GM21576 (cell line): ENCODE data around the gene YDJC.
"Not testable (repeated sequence)": the region's sequence is repeated elsewhere in the genome, so short reads cannot be mapped to it uniquely, and the experiment has no call there.

Experiments used
- ATAC-seq: cut with Tn5 transposase; IDR thresholded peaks from one replicate; pipeline ENCODE4 v1.9.1; 2021; ENCODE audit warnings: mild to moderate bottlenecking, moderate library complexity; ENCODE audit not compliant: unreplicated experiment

YDJC gene

GRCh38 chr22:21629255-21630149, at the start of gene YDJC:
YDJC (minus strand) TSS chr22:21630022; CDS start chr22:21630014, 8 bp downstream.
- peak; percentile 70 for ATAC-seq

GRCh38 chr22:21679383-21679782, 49.6 kb upstream of the YDJC start:
- ATAC-seq = no peak

GRCh38 chr22:21678842-21679241, 49.0 kb upstream of the YDJC start:
- not testable (repeated sequence) for ATAC-seq

GRCh38 chr22:21677606-21678443, 48.0 kb upstream of the YDJC start:
- ATAC-seq = no peak

- ATAC-seq = no peak
Observed at GRCh38 chr22:21674638-21675245, 44.9 kb upstream of the YDJC start.

GRCh38 chr22:21673534-21674321, 43.9 kb upstream of the YDJC start:
- no peak for ATAC-seq

- ATAC-seq = no peak
Observed at GRCh38 chr22:21672107-21672629, 42.3 kb upstream of the YDJC start.

GRCh38 chr22:21669026-21669425, 39.2 kb upstream of the YDJC start:
- no peak for ATAC-seq

GRCh38 chr22:21666786-21667185, 37.0 kb upstream of the YDJC start:
- ATAC-seq = no peak

- no peak for ATAC-seq
Observed at GRCh38 chr22:21665047-21665851, 35.4 kb upstream of the YDJC start.

GRCh38 chr22:21663738-21664137, 33.9 kb upstream of the YDJC start:
- ATAC-seq = no peak

GRCh38 chr22:21661991-21662390, 32.2 kb upstream of the YDJC start:
- ATAC-seq = no peak

GRCh38 chr22:21660904-21661303, 31.1 kb upstream of the YDJC start:
- no peak for ATAC-seq

- no peak for ATAC-seq
Observed at GRCh38 chr22:21659864-21660525, 30.2 kb upstream of the YDJC start.

- ATAC-seq = no peak
Observed at GRCh38 chr22:21657360-21658032, 27.7 kb upstream of the YDJC start.

GRCh38 chr22:21657020-21657359, 27.2 kb upstream of the YDJC start:
- no peak for ATAC-seq

GRCh38 chr22:21652547-21653545, 23.0 kb upstream of the YDJC start:
- peak; percentile 10 for ATAC-seq
